GM18873 (cell line): ENCODE data around the gene SPRR2D.
"Not testable (repeated sequence)": the region's sequence is repeated elsewhere in the genome, so short reads cannot be mapped to it uniquely, and the experiment has no call there.

Experiments used
- ATAC-seq: cut with Tn5 transposase; IDR thresholded peaks from one replicate; pipeline ENCODE4 v1.9.1; 2021; ENCODE audit warnings: mild to moderate bottlenecking, moderate library complexity, moderate number of reproducible peaks; ENCODE audit not compliant: unreplicated experiment, low FRiP score

SPRR2D gene

DNA sequence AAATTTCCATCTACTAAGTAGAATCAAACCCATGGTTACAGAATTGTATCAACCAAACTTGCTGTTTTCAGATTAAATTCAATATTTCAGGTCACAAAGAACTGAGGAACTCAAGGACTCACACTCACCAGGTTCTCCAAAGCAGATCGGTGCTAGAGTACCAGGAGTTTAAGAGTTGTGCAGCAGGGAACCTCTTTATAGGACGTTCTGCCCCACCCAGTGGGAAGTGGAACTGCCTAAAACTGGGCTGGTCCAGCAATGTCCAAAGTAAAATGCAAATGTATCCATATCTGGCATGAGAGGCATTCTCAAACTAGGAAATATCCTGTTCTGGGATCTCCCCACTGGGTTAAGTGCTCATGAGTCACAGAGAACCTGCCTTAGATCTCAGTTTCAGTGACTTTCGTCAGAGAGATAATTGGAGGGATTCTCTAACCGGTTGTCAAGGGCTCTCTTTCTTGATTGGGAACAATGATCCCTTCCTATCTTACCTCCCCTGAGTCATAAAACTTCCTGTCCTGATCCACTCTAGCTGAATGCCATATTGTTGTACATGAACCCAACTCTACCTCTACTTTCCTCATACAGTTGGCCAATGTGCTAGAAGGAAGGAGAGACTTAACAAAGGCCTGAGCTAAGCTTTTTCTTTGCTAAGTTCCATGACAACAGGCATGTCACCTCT lies at the start of gene SPRR2D:
Gene SPRR2D, minus strand, starts transcription at position 171 of the 682 bp plus-strand sequence. CDS start 774 bp downstream, outside the sequence.
- ATAC-seq = no peak

DNA sequence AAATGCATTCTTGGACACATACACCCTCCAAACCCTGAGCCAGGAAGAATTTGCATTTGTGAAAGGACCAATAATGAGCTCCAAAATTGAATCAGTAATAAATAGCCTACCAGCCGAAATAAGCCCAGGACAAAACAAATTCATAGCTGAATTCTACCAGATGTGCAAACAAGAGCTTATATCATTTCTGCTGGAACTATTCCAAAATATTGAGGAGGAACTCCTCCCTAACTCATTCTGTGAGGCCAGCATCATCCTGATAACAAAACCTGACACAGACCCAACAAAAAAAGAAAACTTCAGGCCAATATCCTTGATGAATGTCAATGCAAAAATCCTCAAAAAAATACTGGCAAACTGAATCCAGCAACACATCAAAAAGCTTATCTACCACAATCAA lies 46.7 kb upstream of the SPRR2D start:
- no peak for ATAC-seq

DNA sequence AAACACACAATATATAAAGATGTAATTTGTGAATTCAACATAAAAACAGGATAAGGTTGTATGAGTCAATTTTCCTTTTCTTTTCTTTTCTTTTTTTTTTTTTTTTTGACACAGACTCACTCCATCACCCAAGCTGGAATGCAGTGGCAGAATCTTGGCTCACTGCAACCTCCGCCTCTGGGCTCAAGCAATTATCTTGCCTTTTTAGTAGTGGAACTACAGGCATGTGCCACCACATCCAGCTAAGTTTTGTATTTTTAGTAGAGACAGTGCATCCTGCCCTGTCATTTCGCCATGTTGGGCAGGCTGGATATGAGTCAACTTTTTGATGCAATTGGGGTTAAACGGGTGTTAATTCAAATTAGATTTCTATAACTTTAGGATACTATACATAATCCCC lies 40.8 kb upstream of the SPRR2D start:
- ATAC-seq = no peak

DNA sequence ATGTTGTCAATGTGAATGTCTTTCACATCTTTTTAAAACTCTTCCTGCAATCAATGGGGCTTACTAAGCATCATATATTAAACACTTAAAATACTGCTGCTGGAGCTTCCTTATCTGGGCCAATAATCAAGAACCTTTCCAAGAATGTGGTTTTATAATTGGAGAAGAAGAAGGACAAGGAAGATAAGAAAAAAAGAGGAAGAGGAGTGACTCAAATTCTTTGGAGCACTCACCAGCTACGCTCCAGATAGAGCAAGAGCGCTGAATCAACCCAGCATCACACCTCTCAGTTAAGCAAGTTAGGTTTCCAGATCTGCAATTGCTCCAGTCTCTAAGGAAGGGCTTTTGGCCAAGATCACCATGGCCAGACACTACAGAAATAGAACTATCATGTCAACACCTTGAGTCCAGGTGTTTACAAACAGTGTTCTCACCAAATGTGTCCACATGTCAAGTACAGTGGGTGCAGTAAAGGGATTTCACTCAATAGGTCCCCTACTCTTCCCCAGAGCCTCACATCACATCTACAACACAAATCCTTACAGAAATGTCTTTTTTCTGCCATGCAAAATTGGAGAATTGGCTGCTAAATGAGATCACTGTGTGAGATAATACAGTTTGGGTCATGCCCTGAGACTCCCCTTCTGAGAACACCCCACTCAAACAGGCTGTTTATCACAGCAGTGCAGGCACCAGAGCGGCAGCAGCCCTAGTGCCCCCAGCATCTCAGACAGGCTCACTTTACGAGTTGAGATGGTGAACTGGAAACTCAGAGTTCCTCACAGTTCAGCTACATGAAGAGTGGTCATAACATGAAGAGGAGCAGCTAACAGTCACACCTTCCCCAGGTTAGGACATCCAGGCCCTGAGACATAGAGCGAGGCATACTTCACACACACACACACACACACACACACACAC lies 32.1 kb upstream of the SPRR2D start:
- ATAC-seq = no peak

DNA sequence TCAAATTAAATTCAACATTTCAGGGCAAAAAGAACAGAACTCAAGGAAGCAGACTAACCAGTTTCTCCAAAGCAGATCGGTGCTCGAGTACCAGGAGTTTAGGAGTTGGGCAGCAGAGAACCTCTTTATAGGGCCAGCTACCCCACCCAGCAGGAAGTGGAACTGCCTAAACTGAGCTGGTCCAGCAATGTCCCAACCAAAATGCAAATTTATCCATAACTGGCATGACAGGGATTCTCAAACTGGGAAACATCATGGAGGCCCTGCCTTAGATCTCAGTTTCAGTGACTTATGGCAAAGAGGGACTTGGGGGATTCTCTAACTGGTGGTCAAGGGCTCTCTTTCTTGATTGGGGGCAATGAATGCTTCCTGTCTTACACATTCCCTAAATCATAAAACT lies 30.6 kb upstream of the SPRR2D start, which contains the start of gene SPRR2B:
Gene SPRR2B, minus strand, starts transcription at position 101 of the 400 bp plus-strand sequence. CDS start 772 bp downstream, outside the sequence.
- ATAC-seq = no peak

DNA sequence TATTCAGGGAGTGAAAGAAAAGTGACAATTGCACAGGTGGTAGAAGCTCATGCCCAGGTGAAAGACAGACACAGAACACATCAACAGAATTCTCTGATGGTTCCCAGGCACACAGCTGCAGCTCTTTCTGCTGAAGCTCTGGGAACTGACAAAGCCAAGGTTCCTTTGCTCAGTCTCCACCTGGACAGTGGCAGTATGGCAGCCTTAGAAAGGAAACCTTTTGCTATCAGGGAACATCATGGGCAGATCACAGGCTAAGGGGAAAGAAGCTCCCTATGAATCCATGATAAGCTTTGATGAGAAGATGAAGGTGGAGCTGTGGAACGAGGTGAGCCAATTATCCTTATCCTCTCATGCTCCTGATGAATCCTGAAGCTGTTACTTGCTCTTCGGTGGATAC lies 29.3 kb upstream of the SPRR2D start:
- no peak for ATAC-seq

DNA sequence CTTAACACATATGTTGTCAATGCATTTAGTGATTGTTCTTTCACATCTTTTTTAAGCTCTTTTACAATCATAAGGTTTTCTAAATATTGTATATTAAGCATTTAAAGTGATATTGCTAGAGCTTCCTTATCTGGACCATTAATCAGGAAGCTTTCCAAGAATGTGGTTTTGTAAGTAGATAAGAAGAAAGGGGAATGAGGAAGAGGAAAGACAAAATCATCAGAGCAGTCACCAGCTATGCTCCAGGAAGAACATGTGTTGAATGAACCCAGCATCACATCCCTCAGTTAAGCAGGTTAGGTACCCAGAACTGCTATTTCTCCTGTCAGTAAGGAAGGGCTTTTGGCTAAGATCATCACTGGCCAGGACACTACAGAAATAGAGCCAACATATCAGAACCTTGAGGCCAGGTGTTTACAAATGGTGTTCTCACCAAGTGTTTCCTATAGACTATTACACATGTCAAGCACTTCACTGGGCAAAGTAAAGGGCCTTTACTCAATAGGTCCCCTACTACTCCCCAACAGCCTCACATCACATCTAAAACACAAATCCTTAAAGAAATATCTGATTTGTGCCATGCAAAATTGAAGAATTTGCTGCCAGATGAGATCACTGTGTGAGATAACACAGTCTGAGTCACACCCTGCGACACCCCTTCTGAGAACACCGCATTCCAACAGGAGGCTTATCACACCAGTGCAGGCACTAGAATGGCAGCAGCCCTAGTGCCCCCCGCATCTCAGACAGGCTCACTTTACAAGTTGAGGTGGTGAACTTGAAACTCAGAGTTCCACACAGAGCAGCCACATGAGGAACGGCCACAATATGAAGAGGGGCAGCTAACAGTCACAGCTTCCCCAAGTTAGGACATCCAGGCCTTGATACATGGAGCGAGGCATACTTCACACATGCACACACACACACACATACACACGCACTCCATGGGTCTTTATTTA lies 18.2 kb upstream of the SPRR2D start:
- ATAC-seq = no peak

DNA sequence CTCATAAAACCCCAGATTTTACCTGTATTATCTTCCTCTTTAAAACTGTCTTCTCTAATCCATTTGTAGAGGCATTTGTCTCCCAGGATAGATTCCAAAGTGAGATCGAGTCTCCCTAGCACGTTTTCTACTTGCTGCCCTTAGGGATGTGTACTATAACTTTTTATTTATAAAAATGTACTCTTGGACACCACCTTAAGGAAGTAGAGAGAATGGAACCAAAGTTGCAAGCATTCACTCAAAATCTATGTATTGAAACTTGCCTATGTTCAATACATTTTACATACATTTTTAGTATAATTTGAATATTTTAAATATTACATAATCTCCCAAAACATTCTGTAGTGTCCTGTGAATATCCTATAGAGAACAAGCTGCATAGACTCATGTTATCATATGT lies 17.2 kb upstream of the SPRR2D start:
- ATAC-seq = no peak

DNA sequence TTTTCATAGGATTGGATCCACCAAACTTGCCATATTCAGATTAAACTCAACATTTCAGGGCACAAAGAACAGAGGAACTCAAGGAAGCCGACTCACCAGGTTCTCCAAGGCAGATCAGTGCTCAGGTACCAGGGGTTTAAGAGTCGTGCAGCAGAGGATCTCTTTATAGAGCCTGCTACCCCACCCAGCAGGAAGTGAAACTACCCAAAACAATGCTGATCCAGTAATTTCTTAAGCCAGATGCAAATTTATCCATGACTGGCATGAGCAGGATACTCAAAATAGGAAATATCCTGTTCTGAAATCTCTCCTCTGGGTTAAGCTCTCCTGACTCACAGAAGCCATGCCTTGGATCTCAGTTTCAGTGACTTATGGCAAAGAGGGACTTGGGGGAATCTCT lies 16.5 kb upstream of the SPRR2D start, which contains the start of gene SPRR2A:
Gene SPRR2A, minus strand, starts transcription at position 138 of the 400 bp plus-strand sequence. CDS start 777 bp downstream, outside the sequence.
- no peak for ATAC-seq

DNA sequence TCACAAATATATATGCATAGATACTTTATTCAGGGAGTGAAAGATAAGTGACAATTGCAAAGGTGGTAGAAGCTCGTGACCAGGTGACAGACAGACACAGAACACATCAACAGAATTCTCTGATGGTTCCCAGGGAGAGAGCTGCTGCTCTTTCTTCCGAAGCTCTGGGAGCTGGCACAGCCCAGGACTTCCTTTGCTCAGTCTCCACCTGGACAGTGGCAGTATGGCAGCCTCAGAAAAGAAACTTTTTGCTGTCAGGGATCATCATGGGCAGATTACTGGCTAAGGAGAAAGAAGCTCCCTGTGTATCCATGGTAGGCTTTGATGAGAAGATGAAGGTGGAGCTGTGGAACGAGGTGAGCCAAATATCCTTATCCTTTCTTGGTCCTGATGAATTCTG lies 15.2 kb upstream of the SPRR2D start:
- not testable (repeated sequence) for ATAC-seq

DNA sequence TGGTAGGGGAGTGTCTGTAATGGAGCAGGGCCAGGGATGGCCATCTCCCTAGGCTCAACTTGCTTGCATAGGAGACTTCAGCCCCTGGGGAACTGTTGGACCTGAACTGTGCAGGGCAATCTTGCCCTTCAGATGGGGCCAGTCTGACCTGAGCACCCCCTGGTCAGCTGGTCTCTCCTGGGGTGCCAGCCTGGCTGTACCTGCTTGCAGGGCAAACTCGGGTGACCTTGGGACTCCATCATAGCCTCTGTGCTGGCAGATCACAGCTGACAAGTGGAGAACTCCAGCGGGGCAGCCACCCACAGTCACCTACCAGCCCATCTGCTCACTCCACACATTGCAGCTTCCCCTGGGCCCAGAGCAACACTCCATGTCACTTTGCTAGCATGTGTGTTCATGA lies 8.3 kb upstream of the SPRR2D start:
- no peak for ATAC-seq

DNA sequence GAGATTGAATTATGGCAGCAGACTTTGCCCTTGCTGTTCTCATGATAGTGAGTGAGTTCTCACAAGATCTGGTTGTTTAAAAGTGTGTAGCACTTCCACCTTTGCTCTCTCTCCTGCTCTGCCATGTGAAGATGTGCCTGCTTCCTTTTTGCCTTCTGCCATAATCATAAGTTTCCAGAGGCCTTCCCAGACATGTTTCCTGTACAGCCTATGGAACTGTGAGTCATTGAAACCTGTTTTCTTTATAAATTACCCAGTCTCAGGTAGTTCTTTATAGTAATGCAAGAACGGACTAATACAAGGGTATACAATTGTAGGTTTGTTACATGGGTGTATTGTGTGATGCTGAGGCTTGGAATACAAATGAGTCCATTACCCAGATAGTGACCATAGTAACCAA lies 5.7 kb downstream of the SPRR2D start:
- ATAC-seq = no peak

DNA sequence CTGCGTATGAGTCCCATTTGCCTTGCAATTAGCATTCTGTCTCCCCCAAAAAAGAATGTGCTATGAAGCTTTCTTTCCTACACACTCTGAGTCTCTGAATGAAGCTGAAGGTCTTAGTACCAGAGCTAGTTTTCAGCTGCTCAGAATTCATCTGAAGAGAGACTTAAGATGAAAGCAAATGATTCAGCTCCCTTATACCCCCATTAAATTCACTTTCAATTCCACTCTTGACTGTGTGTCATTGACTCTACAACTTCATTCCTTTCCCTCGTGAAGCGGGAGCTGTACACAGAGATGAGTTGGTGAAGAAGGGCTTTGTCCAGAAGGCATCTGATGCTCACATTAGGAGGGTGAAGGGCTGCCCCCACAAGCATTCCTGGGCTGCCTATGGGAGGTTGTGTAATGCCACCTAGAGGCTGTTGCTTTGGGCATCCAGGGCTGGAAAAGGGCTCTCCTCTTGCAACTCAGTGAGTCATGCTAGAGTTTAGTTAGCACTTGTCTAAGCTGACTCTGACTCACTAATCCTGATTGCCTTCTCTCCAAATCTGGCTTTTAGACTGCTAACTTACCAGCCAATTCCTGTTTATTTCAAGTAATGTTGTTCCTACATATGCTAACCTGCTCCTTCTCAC lies 8.1 kb downstream of the SPRR2D start:
- no peak for ATAC-seq

DNA sequence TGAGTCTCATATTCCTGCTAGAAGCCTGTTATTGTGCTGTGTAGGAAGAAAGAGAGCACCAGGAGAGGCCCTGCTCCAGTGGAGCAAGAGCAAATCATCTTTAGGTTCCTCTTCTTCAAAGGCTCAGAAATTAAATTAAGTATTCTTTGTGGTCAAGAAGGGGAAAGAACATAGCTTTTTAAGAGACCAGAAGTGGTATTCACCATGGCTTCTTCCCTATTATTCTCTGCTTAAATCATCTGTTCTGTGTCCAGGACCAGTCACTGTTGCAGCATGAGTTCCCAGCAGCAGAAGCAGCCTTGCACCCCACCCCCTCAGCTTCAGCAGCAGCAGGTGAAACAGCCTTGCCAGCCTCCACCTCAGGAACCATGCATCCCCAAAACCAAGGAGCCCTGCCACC lies 8.8 kb downstream of the SPRR2D start:
- ATAC-seq = no peak

DNA sequence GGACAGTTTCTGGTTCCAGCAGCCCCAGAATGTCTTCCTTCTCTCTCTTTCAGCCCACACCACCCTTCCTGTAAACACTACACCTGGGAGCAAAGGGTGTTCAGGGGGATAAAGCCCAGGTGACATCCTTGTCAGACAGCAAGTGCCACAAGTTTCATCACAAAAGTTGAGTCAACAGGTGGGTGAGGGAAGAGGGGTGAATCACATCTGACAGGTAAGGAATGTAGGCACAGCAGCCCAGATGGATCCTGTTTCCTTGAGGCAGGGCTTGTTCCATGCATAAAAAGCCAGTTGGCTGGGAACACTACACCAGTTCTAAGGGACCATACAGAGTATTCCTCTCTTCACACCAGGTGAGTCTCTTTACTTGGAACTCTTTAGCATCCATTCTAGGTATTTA lies 10.0 kb downstream of the SPRR2D start, which contains the start of gene SPRR1B:
Gene SPRR1B, plus strand, starts transcription at position 309 of the 400 bp plus-strand sequence. CDS start 1,143 bp downstream, outside the sequence.
- ATAC-seq = no peak

DNA sequence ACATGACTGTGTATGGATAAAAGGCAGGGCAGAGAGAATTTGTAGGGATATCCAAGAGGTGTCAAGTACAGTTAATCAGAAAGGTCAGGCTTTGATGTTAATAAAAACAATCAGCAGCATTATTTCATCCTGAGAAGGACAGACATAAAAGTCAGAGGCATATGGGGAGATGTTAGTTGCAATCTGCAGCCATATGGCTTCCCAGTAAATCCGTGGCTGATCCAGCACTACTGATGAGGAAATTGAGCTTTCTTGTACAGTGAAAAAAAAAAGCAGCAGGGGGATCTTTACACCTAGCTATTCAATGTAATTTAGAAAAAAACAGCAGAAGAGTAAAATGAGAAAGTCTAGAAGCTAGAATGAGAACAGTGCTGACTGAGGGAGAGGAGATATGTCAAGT lies 12.2 kb downstream of the SPRR2D start:
- no peak for ATAC-seq

DNA sequence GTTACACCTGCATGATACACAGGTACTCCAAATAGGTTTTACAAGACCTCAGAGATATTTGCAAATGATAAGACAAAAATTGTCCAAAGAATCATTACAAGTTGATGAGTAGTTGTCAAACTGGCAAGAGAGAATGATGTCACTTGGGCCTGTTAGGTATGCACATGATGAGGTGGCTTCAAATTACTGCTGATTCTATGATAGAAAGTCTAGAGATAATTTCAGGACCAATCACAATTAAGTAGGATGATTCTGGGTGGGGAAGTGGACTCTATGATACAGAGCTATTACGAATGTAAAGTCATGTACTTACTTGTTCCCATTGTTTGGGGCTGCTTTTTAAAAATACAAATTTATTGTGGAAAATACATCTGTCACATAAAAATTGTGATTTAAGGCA lies 15.1 kb downstream of the SPRR2D start:
- ATAC-seq = no peak

DNA sequence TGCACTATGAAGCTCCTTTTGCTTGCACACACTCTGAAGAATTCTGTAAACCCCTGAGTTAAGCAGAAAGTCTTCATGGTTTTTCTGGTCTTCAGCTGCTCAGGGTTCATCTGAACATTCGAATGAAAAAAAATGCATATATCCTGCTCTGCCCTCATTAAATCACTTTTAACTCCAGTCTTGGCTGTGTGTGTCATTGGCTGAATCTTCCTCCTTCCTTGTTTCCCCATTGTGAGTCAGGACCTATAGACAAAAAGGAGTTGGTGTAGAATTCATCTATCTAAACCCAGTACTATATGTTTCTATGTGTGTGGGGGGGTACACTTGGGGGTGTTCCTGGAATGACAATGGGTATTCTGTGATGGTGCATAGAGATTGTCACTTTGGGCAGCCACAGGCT lies 16.5 kb downstream of the SPRR2D start:
- no peak for ATAC-seq

DNA sequence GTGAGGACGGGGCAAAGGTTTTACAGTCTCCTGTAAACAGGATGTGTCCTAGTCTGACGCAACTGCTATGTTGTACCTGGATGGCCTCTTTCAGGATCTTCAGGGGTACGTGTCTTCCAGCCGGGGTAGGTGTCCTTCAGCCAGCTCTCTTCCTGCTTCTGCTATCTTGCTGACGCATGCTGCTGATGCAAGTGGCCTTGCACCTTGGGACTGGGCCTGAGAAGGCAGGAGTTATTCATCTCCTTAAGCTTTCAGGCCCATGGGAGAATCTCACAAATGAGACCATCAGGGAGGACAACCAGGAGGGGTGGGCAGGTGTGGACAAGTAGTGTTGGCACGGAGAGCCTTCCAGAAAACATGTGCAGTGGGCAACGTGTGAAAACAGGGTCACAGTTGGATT lies 17.8 kb downstream of the SPRR2D start:
- no peak for ATAC-seq

DNA sequence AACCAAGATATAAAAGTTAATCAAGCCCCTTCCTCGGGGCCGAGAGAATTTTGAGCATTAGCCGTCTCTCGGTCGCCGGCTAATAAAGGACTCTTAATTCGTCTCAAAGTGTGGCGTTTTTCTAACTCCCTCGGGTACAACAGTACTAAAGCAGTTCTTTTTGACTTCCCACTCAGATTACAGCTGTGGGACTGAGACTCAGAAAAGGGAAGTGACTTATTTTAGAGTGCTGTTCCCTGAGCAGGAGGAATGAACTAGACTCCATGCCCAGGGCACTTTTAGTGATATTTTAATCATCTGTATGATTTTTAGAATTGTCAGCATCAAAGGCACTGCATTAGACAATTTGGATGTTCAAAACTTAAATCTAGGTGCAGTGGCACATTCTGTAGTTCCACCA lies 18.6 kb downstream of the SPRR2D start:
- not testable (repeated sequence) for ATAC-seq
